Measurements from ENCODE around the gene DENND1A. TPM values are rescaled to one million over a fixed set of nuclear protein-coding genes. Genes with fewer than 3 reads are reported as not detected.

The DENND1A gene
- total and polyA plus RNA-seq, 2 donors from 2014 or later, result 16.3 to 19.6 TPM

GRCh38 chr9:123599781-123600180, 330.1 kb downstream of the DENND1A start:
- intact Hi-C loops (cut with DNase I), result no loop called here
- H3K9me3 ChIP-seq (ENCODE audit: control insufficient read depth in 2 of 3, insufficient read depth in 1 of 3, low read length in 3 of 3), result no peaks in the 10 kb centered on the region
- TF ChIP-seq, protein P1, sequence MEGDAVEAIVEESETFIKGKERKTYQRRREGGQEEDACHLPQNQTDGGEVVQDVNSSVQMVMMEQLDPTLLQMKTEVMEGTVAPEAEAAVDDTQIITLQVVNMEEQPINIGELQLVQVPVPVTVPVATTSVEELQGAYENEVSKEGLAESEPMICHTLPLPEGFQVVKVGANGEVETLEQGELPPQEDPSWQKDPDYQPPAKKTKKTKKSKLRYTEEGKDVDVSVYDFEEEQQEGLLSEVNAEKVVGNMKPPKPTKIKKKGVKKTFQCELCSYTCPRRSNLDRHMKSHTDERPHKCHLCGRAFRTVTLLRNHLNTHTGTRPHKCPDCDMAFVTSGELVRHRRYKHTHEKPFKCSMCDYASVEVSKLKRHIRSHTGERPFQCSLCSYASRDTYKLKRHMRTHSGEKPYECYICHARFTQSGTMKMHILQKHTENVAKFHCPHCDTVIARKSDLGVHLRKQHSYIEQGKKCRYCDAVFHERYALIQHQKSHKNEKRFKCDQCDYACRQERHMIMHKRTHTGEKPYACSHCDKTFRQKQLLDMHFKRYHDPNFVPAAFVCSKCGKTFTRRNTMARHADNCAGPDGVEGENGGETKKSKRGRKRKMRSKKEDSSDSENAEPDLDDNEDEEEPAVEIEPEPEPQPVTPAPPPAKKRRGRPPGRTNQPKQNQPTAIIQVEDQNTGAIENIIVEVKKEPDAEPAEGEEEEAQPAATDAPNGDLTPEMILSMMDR (IDR thresholded peaks at IDR 0.05; ENCODE audit: borderline replicate concordance, extremely low read depth, insufficient read depth), result no peak

DNA sequence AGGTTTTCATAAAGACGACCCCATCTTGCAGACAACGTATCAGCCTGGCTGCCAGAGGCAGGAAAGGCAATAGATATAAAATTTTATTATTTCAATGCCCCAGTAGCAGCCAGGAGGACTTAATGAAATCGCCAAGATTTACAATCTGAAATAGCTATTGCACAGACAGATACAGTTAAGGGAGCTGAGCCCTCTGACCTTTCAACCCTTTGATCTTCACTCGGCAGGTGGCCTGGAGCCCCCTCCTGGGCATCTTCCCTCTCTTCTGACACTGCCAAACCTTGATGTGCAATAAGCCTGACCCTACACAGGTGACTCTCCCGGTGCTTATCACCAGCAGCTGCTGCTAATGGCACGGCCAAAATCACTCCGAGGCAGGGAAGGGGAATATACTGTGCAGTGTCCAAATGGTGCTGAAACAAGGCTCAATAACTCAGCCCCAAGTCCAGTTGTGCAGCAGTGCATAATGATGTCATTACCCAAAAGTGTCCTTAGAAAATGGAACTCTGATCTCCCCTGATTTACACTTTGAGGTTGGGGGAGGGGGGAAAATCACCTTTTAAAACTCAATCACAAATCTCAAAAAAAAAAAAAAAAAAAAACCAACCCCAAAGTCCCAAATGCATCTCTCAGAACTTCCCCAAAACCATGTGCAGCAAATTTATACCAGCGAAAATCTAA, 331.9 kb downstream of the DENND1A start:
- no peak overlapping the region for H3K27ac ChIP-seq (ENCODE audit: low read depth in 2 of 2, low read length in 2 of 2)
- no peaks in the 10 kb centered on the region for H3K36me3 ChIP-seq (ENCODE audit: control insufficient read depth in 2 of 3, insufficient read depth in 3 of 3, low read length in 3 of 3)
- DNase-seq, result peak in 1 of 5 donors; percentile 33
- peaks cover 0 to 13% (median 0%) of the 10 kb centered on the region in 3 donors for H3K4me1 ChIP-seq (ENCODE audit: control insufficient read depth in 2 of 3, insufficient read depth in 2 of 3, low read depth in 1 of 3, low read length in 3 of 3)
- H3K9ac ChIP-seq (ENCODE audit: low read length in 3 of 3), result no peak overlapping the region
- TF ChIP-seq, protein P1 (IDR thresholded peaks at IDR 0.05; ENCODE audit: borderline replicate concordance, extremely low read depth, insufficient read depth), result no peak
- intact Hi-C loops (cut with DNase I), result no loop called here
- FAIRE-seq, result no peak
- no peaks in the 10 kb centered on the region for H3K27me3 ChIP-seq (ENCODE audit: control insufficient read depth, insufficient read depth, low read length)
- no peak overlapping the region for H3K4me3 ChIP-seq (ENCODE audit: low read length in 3 of 3)
- H3K9me3 ChIP-seq (ENCODE audit: control insufficient read depth in 2 of 3, insufficient read depth in 1 of 3, low read length in 3 of 3), result no peaks in the 10 kb centered on the region

More at GRCh38 chr9:123599781-123600180, 330.1 kb downstream of the DENND1A start:
- no peaks in the 10 kb centered on the region for H3K27me3 ChIP-seq (ENCODE audit: control insufficient read depth, insufficient read depth, low read length)
- no peaks in the 10 kb centered on the region for H3K36me3 ChIP-seq (ENCODE audit: control insufficient read depth in 2 of 3, insufficient read depth in 3 of 3, low read length in 3 of 3)
- no peak overlapping the region for H3K9ac ChIP-seq (ENCODE audit: low read length in 3 of 3)
- DNase-seq (peak in 1 of 5 donors; percentile 45), FAIRE-seq (no peak)
- peaks cover 0 to 13% (median 0%) of the 10 kb centered on the region in 3 donors for H3K4me1 ChIP-seq (ENCODE audit: control insufficient read depth in 2 of 3, insufficient read depth in 2 of 3, low read depth in 1 of 3, low read length in 3 of 3)
- H3K27ac ChIP-seq (ENCODE audit: low read depth in 2 of 2, low read length in 2 of 2), result no peak overlapping the region
- no peak overlapping the region for H3K4me3 ChIP-seq (ENCODE audit: low read length in 3 of 3)

DNA sequence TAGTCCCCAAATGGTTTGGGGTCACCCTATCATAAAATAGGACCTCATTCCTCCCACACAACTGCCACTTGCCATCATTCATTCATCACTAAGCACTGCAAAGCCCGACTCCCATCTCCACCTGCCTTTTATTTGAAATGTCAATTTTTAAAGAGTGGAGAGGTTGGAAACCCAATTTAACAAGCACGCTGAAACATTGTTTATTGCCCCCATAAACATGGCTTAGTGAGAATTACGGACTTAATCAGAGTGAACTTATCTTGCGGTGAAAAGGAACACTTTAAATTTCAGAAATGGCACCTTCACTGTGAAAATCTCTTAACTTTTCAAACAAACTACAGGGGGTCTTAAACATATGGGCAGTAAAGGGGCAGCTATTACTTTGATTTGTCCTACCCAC, 332.9 kb downstream of the DENND1A start:
- DNase-seq (peak in 1 of 5 donors; percentile 51), FAIRE-seq (no peak)
- Histone ChIP-seq H3K4me3 (ENCODE audit: low read length in 3 of 3) (no peak overlapping the region), H3K9ac (ENCODE audit: low read length in 3 of 3) (no peak overlapping the region), H3K27me3 (ENCODE audit: control insufficient read depth, insufficient read depth, low read length) (no peaks in the 10 kb centered on the region), H3K27ac (ENCODE audit: low read depth in 2 of 2, low read length in 2 of 2) (no peak overlapping the region), H3K4me1 (ENCODE audit: control insufficient read depth in 2 of 3, insufficient read depth in 2 of 3, low read depth in 1 of 3, low read length in 3 of 3) (peaks cover 0 to 13% (median 0%) of the 10 kb centered on the region in 3 donors), H3K36me3 (ENCODE audit: control insufficient read depth in 2 of 3, insufficient read depth in 3 of 3, low read length in 3 of 3) (no peaks in the 10 kb centered on the region), H3K9me3 (ENCODE audit: control insufficient read depth in 2 of 3, insufficient read depth in 1 of 3, low read length in 3 of 3) (no peaks in the 10 kb centered on the region)
- TF ChIP-seq, protein P1 (IDR thresholded peaks at IDR 0.05; ENCODE audit: borderline replicate concordance, extremely low read depth, insufficient read depth), result no peak
- intact Hi-C loops (cut with DNase I), result no loop called here

Measured in kidney (tissue), 14 donors.